A549 (cell line): ENCODE measurements around the gene PHF20. TPM values are rescaled to one million over a fixed set of nuclear protein-coding genes. Genes with fewer than 3 reads are reported as not detected.

ENCODE experiments used
- ATAC-seq, 2 experiments: fragments of 200-7000 bp in 1 of 2; fragments of >200 bp in 1 of 2; cut with Nextera tagmentation in 1 of 2; cut with Tn5 transposase in 1 of 2; 3 replicates each; pipeline versions ENCODE4 v1.8.0 to v1.9.1; 2018 to 2020; ENCODE audit warnings: mild to moderate bottlenecking in 1 of 2, moderate library complexity in 1 of 2
- CTCF ChIA-PET: fragments of 300-600 bp; sonication (Branson Sonifier 250); formaldehyde crosslinking; extraction: SDS; loops from one replicate; lab custom pipeline; 2021; ENCODE audit warnings: antibody characterized with exemption, inconsistent platforms; lab: Yijun Ruan, JAX
- POLR2A ChIA-PET: fragments of 350-600 bp; formaldehyde crosslinking; extraction: SDS; loops from one replicate; lab custom pipeline; 2021; ENCODE audit warnings: antibody characterized with exemption, inconsistent platforms; lab: Yijun Ruan, JAX
- DNase-seq, 2 experiments: peaks; one replicate each; pipeline versions ENCODE4 v3.0.0 to v3.0.0-alpha.2; 2011 to 2016; ENCODE audit warnings: low read depth in 1 of 2, low spot score in 1 of 2
- FAIRE-seq: peaks from 2 replicates; lab custom pipeline; 2011; peaks lifted over from hg19 to GRCh38; lab: Jason Lieb, UNC
- H3K27ac ChIP-seq, 2 experiments: fragments of >200 bp; sonication (Bioruptor Twin); formaldehyde crosslinking; 3 replicates each; pipeline ENCODE4 v1.5.1; 2016 to 2017
- H3K4me1 ChIP-seq: fragments of >200 bp; sonication (Bioruptor Twin); formaldehyde crosslinking; 3 replicates; pipeline ENCODE4 v1.6.1; 2016
- H3K4me2 ChIP-seq: fragments of >200 bp; sonication (Bioruptor Twin); formaldehyde crosslinking; 3 replicates; pipeline ENCODE4 v1.6.1; 2016
- H3K4me3 ChIP-seq: fragments of >200 bp; sonication (Bioruptor Twin); formaldehyde crosslinking; 3 replicates; pipeline ENCODE4 v1.5.1; 2016
- H3K9me3 ChIP-seq: fragments of >200 bp; sonication (Bioruptor Twin); formaldehyde crosslinking; 3 replicates; pipeline ENCODE4 v1.6.1; 2016
- CBX8 ChIP-seq: fragments of 200-600 bp; sonication (generic); IDR thresholded peaks from 2 replicates; pipeline ENCODE4 v1.6.1; 2016
- CEBPB ChIP-seq, 2 experiments: fragments of >200 bp in 1 of 2; sonication (Bioruptor Twin) in 1 of 2; formaldehyde crosslinking in 1 of 2; IDR thresholded peaks; 2 replicates each; pipeline ENCODE4 v1.6.1; 2012 to 2016
- CHD4 ChIP-seq: fragments of 200-600 bp; sonication (generic); IDR thresholded peaks from 2 replicates; pipeline ENCODE4 v1.6.1; 2016; ENCODE audit warnings: antibody characterized with exemption, mild to moderate bottlenecking, borderline replicate concordance
- FOSB ChIP-seq: fragments of 250-450 bp; sonication (Bioruptor Pico); IDR thresholded peaks from 2 replicates; pipeline ENCODE4 v1.5.0; 2020; ENCODE audit warnings: mild to moderate bottlenecking, moderate library complexity
- FOSL2 ChIP-seq, 2 experiments: fragments of 450-650 bp in 1 of 2; fragments of >200 bp in 1 of 2; sonication (Bioruptor Twin) in 1 of 2; formaldehyde crosslinking; IDR thresholded peaks; 2 replicates each; pipeline versions ENCODE4 v1.5.0 to v1.6.1; 2016 to 2020; ENCODE audit warnings: mild to moderate bottlenecking in 1 of 2, moderate library complexity in 1 of 2
- GATA3 ChIP-seq: IDR thresholded peaks from 2 replicates; pipeline ENCODE4 v1.6.1; 2012; ENCODE audit warnings: borderline replicate concordance
- KDM5A ChIP-seq: fragments of 200-600 bp; sonication (generic); IDR thresholded peaks from 2 replicates; pipeline ENCODE4 v1.6.1; 2016; ENCODE audit warnings: antibody characterized with exemption, mild to moderate bottlenecking
- MAZ ChIP-seq: fragments of 150-350 bp; IDR thresholded peaks from 2 replicates; pipeline ENCODE4 v1.6.1; 2014; ENCODE audit warnings: antibody characterized with exemption, low read depth, low read length, borderline replicate concordance
- RARB ChIP-seq: fragments of 250-450 bp; sonication (Bioruptor Pico); IDR thresholded peaks from 2 replicates; pipeline ENCODE4 v1.8.0; 2021; ENCODE audit warnings: mild to moderate bottlenecking, moderate library complexity
- RNF2 ChIP-seq: fragments of 200-600 bp; sonication (generic); IDR thresholded peaks from 2 replicates; pipeline ENCODE4 v1.6.1; 2016; ENCODE audit warnings: low read depth, mild to moderate bottlenecking, antibody characterized with exemption, moderate library complexity, borderline replicate concordance
- TFCP2L1 ChIP-seq: fragments of 250-450 bp; sonication (Bioruptor Pico); IDR thresholded peaks from 2 replicates; pipeline ENCODE4 v1.5.0; 2021; ENCODE audit warnings: mild to moderate bottlenecking
- USF2 ChIP-seq: fragments of 450-650 bp; IDR thresholded peaks from 2 replicates; pipeline ENCODE4 v1.6.1; 2014; ENCODE audit warnings: antibody characterized with exemption
- ZFP36 ChIP-seq: fragments of 450-650 bp; IDR thresholded peaks from 2 replicates; pipeline ENCODE4 v1.6.1; 2014; ENCODE audit warnings: borderline replicate concordance; ENCODE audit not compliant: partially characterized antibody
- WGBS: methylation state at CpG from one replicate; pipeline ENCODE4 v1.1.6; 2017; ENCODE audit errors: missing lambda C conversion rate; 5-methylcytosine and 5-hydroxymethylcytosine counted together
- polyA plus RNA-seq, 4 experiments: library from polyadenylated mRNA; depleted of rRNA in 3 of 4; stranded (reverse); fragments of >200 nt; fragmentation: RNase III in 1 of 4; extraction: RNeasy Plus Mini Kit Qiagen cat#74134 plus additional on column Dnase treatment in 1 of 4; gene quantifications; 2 replicates in 3 of 4; 3 replicates in 1 of 4; pipeline ENCODE4 v1.2.3, GENCODE V29; 2011 to 2017

PHF20 gene
- polyA plus RNA-seq, 2 of the 4 experiments (the other 2 are of a cell fraction): 24.0 to 32.8 TPM

GRCh38 chr20:35807877-35808276 is 36.1 kb downstream of the PHF20 start:
- ATAC-seq (no peak), FAIRE-seq (no peak), DNase-seq (no peak)
- Histone ChIP-seq H3K4me2 (no peak overlapping the region), H3K4me3 (no peak overlapping the region), H3K27ac (no peak overlapping the region), H3K4me1 (no peaks in the 10 kb centered on the region), H3K9me3 (no peaks in the 10 kb centered on the region)
- 90% methylated on average over 2 of the region's 2 CpGs for WGBS
- CTCF ChIA-PET: no interaction called here
- POLR2A ChIA-PET: no interaction called here
- TF ChIP-seq CBX8 (no peak), CHD4 (no peak), RNF2 (no peak), ZFP36 (no peak)
- TF ChIP-seq, all 56 proteins: peak for 0

GRCh38 chr20:35820715-35821114 is 48.9 kb downstream of the PHF20 start:
- TF ChIP-seq KDM5A: no peak
- TF ChIP-seq MAZ: no peak
- TF ChIP-seq GATA3: no peak
- no peak for TF ChIP-seq FOSB (CRISPR knock-in tag)
- Histone ChIP-seq H3K27ac (peak overlapping the region in 1 of 2 experiments; percentile 58; a peak in 2 of 6 replicates), H3K4me2 (no peak overlapping the region), H3K9me3 (no peaks in the 10 kb centered on the region), H3K4me3 (no peak overlapping the region), H3K4me1 (peaks cover 25% of the 10 kb centered on the region)
- WGBS: 91% methylated on average over 2 of the region's 2 CpGs
- no peak for DNase-seq
- POLR2A ChIA-PET: no interaction called here
- no peak for FAIRE-seq
- ATAC-seq: peak; percentile 45 to 62; a peak in 2 of 6 replicates
- CTCF ChIA-PET: no interaction called here

- Histone ChIP-seq H3K4me1 (peaks cover 25% of the 10 kb centered on the region), H3K9me3 (no peaks in the 10 kb centered on the region)
- CTCF ChIA-PET: no interaction called here
- peak; percentile 37 to 40; a peak in 3 of 6 replicates for ATAC-seq
- WGBS: 73% methylated on average over 8 of the region's 8 CpGs
- TF ChIP-seq FOSL2 (IDR thresholded peaks at IDR 0.05) (no peak), FOSL2 (CRISPR knock-in tag; IDR thresholded peaks at IDR 0.05) (peak; percentile 15; the same call in 1 of the 2 replicates), CEBPB (IDR thresholded peaks at IDR 0.05) (no peak)
- TF ChIP-seq, all 56 proteins: peak for 1
- POLR2A ChIA-PET: no interaction called here
- peak in 1 of 2 experiments; percentile 18 for DNase-seq
- H3K4me2 ChIP-seq: 0 out of 3 replicates have a peak overlapping the region, but pooled peaks have one; percentile 7
- peak overlapping the region in 1 of 2 experiments; percentile 58; a peak in 2 of 6 replicates for H3K27ac ChIP-seq
- FAIRE-seq: no peak
- no peak overlapping the region for H3K4me3 ChIP-seq
These were observed 50.0 kb downstream of the PHF20 start for GRCh38 chr20:35821807-35822242.

- ChIA-PET CTCF (interaction anchor here (0.6 to 1.2 kb wide), 2 partner anchors 131 to 151 kb away, joined by 3 read pairs; partner anchors contain the start of gene SCAND1), POLR2A (interaction anchor here (0.6 kb wide), 1 partner anchor 8 kb away, joined by 3 read pairs; no protein-coding TSS in a partner anchor)
- WGBS: 85% methylated on average over 6 of the region's 6 CpGs
- DNase-seq (no peak), FAIRE-seq (no peak), ATAC-seq (no peak)
- H3K27ac ChIP-seq: no peak overlapping the region
- no peak overlapping the region for H3K4me2 ChIP-seq
- TF ChIP-seq RARB (CRISPR knock-in tag) (no peak), TFCP2L1 (CRISPR knock-in tag) (no peak), USF2 (no peak), FOSL2 (IDR thresholded peaks at IDR 0.05) (no peak), FOSL2 (CRISPR knock-in tag; IDR thresholded peaks at IDR 0.05) (peak; percentile 21; the same call in 1 of the 2 replicates)
- no peaks in the 10 kb centered on the region for H3K9me3 ChIP-seq
- no peak overlapping the region for H3K4me3 ChIP-seq
- peaks cover 25% of the 10 kb centered on the region for H3K4me1 ChIP-seq
These were observed 51.3 kb downstream of the PHF20 start for GRCh38 chr20:35823147-35823546.

GRCh38 chr20:35823937-35824336 is 52.1 kb downstream of the PHF20 start:
- Histone ChIP-seq H3K9me3 (no peaks in the 10 kb centered on the region), H3K27ac (no peak overlapping the region), H3K4me2 (no peak overlapping the region), H3K4me1 (peaks cover 25% of the 10 kb centered on the region), H3K4me3 (no peak overlapping the region)
- DNase-seq (no peak), FAIRE-seq (no peak), ATAC-seq (no peak)
- ChIA-PET CTCF (interaction anchor here (0.6 kb wide), 2 partner anchors 30 to 152 kb away, joined by 3 to 4 read pairs; no protein-coding TSS in a partner anchor), POLR2A (interaction anchor here (0.6 kb wide), 1 partner anchor 9 kb away, joined by 3 read pairs; no protein-coding TSS in a partner anchor)
- TF ChIP-seq GATA3: no peak
- 77% methylated on average over 2 of the region's 2 CpGs for WGBS
